HTR-8/SVneo (cell line): ENCODE data around the gene NEK4.

Experiments
- DNase-seq: peaks from one replicate; pipeline ENCODE4 v3.0.0; 2011; ENCODE audit warnings: low spot score, mixed read lengths; ENCODE audit not compliant: insufficient read length
- FAIRE-seq: peaks from 2 replicates; lab custom pipeline; 2011; peaks lifted over from hg19 to GRCh38; lab: Jason Lieb, UNC

Gene NEK4

DNA sequence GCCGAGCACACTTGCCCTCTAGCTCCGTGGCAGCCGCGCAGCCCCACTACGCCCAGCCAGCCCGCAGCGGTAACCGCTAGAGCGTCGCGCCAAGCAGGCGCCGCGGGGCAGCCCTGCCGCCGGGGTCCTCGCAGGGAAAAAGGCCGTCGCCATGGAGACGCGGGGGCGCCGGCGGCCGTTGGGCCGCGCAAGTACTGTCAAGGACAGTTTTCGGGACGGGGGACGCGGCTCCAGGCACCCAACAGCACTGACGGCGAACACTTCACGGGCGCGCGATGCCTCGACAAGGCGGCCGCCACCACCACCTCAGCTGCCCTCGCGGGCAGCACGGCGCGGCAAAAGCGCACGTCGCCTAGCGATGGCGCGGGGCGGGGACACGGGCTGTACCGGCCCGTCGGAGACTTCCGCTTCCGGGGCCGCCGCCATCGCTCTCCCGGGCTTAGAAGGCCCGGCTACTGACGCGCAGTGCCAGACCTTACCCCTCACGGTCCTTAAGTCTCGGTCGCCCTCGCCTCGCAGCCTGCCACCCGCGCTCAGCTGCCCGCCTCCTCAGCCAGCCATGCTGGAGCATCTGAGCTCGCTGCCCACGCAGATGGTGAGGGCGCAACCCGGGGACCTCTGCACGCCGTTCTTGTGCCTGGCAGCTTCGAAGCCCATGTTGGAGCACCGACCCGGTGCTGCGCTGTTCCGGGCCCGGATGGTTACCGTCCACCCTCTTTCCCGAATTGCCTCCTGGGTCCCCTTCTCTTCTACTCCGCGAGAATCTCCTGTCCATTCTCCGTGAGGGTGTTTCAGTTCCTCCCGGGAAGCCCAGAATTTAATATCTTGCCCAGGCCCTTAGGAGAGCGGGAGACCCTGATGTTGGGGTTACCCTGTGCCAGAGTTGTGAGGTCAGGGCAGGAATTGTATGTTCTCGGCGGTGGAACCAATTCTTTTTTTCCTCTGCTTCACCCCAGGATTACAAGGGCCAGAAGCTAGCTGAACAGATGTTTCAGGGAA, 64.8 kb downstream of the NEK4 start, which contains the start of the genes GLT8D1 and SPCS1:
TSS of gene GLT8D1 (minus strand) at position 104 of the 999 bp plus-strand sequence. CDS start 5,331 bp downstream, outside the sequence.
TSS of gene SPCS1 (plus strand) at position 419 of the 999 bp plus-strand sequence. CDS start at position 560, 141 bp downstream.
- DNase-seq (peak; percentile 87), FAIRE-seq (peak; percentile 88)

DNA sequence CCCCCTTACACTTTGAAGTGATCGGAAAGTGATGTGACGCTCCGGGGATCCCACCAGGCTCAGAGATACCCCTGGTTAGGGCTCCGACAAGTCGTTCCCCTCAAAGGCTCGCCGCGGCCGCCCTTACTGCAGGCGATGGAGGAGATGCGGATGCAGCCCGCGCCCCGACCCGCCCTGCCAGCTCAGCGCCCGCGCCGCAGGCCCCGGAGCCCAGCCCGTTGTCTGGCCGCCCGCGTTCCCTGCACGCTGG, 65.4 kb downstream of the NEK4 start:
- no peak for DNase-seq
- no peak for FAIRE-seq

DNA sequence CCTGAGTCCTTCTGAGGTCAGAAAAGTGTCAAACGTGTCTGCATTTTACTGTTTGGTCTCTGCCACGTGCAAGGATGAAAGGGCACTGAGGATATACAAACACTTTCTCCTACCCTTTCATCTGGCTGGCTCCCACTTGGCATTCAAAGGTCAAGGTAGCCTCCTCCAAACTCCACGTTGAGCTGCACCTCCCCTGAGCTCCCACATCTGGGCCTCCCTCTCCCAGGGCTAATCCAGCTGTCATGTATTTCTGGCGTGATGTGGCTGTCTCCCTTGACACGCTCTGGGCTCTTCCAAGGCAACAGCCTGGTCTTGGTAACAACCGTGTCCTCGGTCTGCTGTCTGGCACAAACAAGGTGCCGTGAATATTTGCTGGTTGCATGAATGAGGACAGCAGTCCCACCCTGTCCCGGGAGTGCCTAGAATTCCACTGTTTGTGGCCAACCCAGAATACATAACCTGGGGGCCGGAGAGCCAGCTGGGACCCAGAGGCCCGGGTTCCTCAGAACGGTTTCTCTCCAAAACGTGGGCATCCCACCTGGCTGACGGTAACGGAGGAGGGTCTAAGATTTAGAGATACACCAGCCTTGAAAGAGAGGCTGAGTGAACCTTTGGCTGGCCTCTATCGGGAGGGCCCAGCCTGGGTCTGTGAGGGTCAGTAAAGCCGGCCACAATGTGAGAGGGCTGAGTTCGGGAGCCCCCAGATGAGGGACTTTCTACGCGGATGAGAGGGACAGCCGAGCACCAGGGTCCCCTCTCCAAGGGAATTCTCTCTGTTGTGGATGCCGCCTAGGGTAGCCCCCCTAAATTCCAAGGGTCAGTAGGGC, 65.9 kb downstream of the NEK4 start:
- peak; percentile 21 for DNase-seq
- FAIRE-seq = no peak

DNA sequence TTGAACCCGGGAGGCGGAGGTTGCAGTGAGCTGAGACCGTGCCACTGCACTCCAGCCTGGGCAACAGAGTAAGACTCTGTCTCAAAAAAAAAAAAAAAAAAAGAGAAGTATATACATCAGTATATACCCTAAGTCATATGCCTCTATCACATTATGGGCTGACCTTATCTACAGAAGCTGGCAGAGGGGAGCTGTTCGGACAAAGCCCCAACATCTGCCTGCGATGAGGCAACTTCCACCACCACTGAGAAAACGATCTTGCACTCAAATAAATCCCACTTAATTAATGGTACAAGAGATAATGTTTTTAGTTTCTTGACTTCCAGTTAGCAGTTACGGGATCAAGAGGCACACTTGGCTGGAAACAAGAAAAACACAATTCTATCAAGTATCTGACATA, 67.4 kb downstream of the NEK4 start:
- no peak for DNase-seq
- no peak for FAIRE-seq

DNA sequence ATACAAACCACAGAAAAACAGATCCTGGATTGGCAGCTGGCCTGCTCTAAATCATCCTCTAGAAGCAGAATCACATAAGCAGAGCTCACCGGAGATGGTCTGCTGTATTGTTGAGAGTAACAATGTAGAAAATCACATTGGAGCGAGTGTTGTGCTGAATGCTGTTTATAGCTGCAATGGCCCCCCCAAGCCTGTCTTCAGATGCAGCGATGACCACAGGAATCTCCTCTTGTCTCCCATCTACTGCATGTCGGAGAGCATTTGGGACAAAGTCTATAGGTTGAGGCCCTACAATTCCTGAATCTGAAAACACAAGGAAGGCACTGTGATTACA, 73.1 kb downstream of the NEK4 start:
- DNase-seq = no peak
- FAIRE-seq = no peak

DNA sequence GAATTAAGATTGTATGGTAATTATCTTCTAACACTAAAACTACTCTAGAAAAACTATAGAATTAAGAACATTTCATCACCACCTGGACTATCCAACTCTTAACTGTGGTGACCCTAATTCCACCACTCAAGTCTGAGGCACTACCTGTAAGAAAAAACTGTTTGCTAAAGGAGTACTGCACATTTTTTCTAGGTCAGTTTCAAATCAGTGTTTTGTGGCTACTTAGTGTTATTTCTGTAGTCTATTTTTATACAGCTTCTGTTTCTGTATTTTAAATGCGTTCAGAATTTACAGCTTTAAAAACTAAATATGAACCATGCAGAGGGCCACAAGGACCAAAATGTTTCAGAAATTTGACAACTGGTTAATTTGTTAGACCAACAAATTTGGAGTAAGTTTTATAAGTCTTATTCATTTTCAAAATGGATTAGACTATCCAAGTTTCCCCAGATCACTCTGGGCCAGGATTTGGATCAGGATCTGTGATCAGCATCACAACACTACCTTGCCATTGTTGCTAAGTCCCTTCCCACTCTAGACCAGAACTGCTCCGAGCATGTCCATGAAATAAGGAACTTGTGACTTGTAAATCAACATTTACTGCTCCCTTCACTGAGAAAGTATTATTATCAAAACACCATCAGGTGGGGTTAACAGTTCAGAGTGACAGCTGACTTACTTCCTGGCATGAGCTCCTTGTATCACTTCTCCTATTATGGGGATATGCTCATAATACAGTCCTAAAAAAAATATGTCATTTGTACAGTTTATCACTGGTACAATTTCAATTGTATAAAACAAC, 73.7 kb downstream of the NEK4 start:
- FAIRE-seq = no peak
- DNase-seq = no peak

DNA sequence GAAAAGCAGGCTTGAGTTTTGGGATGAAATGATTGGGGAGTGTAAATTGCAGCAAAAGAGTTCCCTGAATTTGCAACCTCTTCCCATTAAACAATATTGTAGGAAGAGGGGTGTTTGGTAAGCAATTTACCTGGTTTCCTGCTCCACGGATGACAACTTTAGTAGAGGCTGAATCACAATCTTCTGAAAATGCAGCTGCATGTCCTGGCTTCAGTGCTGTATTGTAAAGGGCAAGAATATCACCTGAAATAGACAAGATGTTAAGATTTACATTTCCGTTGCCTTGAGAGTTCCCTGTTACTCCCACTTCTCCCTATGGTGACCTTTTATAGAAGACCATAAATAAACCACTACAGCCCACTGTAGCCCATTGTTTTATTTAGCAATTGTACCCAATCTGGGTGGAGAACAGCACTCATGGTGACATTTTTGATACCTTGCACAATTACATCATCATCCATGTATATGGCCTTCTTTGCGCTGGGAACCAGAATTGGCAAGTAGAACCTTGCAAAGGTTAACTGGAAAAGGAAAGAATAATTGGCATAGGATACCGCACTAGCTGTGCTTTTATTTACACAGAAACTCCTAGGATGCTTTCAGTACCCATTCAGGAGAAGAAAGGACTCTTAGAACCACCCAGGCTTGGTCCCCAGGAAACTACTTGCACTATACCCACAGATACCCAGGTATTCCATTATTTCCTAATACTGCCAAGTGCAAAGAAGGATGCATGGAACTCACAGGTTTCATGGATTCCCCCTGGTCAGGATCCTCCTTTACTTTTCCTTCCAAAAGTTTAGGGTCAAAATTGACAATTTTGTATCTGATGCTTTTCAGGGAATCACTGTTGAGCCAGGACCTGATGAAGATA, 74.7 kb downstream of the NEK4 start:
- no peak for FAIRE-seq
- no peak for DNase-seq

DNA sequence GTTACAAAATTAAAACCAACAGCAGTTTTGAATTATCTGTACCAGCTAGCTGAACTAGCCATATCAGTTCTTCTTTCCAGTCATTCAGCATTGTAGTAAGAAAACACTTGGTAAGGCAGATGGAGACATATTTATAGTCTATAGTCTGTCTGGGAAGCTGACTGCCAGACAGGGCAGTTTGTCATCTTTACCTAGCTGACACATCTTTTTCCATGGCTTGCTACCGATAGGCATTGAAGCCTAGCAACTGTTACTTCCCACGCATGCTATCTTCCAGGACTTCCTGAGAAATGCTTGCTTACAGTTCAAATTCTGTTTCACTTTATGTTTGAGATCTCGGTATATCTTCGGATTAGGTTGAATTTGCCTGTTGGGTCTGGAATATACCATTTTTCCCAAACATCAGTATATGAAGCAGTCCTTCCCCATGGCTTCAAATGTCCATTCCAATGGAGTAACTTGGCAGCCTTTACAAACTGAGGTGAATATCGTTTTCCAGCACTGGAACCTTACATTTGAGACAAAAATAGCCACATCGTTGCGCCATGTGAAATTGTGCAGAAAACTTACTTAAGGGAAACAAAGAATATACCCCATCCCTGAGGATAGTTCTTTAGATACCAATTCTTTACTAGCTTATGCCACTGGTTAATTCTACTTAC, 76.1 kb downstream of the NEK4 start:
- DNase-seq (no peak), FAIRE-seq (peak; percentile 4)

DNA sequence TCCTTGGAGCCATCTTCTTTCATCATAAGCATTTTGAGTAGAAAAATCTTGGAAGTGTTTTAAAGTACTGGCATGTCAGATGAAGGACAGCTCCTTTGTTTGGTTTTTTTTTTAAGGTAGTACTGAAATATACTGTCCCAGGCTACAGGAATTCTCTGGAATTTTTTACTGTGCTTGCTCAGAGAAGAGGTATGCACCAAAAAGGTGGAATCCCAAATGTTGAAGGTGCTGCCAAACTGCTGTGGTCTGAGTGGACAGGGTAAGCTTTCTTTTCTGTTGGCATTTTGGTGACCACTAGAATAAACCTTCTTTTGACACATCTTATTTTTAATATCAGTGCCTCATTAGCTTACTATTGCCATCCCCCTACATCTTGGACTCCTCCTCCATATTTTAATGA, 77.7 kb downstream of the NEK4 start:
- DNase-seq (no peak), FAIRE-seq (no peak)

DNA sequence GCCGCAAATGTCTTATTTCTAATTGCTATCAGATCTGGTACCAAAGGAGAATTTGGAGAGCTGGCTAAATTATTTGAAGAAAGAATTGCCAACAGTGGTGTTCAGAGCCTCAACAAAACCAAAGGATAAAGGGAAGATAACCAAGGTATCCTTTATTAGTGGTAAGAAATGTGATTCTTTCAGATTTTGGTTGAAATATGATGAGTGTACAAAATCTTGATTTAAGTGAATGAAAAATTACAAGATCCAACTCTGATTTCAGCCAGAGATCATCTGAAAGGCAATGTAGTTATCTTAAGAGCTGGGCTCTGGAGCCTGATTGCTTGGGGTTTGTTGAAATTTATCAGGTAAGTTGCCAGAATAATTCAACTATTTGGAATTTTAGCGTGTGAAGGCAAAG, 80.2 kb downstream of the NEK4 start:
- FAIRE-seq = no peak
- DNase-seq = no peak

DNA sequence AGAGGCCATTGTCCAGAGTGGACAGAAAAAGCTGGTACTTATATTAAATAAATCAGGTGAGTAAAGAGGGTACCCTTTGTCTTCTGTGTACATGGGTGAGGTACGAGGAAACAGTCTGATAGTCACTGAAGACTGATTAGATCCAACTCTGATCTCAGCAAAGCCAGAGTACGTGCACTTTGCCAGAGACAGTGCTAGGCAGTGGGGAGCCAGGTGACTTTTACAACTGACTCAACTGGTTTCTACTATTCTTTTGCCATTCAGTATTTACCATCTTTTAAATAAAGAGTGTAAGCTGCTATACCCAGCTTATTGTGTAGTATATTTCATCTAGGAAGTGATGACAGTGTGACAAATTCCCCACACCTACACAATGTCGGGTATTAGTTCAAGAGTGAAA, 81.6 kb downstream of the NEK4 start:
- FAIRE-seq (no peak), DNase-seq (no peak)

DNA sequence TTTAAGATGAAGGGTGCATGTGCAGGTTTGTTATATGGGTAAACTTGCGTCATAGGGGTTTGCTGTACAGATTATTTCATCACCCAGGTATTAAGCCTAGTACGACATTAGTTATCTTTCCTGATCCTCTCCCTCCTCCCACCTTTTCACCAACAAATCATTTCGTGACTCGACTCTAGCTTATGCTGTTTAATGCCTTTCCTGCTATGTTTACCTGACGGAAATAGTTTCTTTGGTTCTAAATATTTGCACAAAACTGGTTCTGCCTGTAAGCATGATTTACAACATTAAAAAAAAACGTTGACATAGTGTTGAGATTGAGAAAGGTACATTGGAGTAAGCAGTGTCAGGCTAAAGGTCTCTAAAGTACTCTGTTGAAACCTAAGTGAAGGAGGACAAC, 82.5 kb downstream of the NEK4 start:
- no peak for FAIRE-seq

DNA sequence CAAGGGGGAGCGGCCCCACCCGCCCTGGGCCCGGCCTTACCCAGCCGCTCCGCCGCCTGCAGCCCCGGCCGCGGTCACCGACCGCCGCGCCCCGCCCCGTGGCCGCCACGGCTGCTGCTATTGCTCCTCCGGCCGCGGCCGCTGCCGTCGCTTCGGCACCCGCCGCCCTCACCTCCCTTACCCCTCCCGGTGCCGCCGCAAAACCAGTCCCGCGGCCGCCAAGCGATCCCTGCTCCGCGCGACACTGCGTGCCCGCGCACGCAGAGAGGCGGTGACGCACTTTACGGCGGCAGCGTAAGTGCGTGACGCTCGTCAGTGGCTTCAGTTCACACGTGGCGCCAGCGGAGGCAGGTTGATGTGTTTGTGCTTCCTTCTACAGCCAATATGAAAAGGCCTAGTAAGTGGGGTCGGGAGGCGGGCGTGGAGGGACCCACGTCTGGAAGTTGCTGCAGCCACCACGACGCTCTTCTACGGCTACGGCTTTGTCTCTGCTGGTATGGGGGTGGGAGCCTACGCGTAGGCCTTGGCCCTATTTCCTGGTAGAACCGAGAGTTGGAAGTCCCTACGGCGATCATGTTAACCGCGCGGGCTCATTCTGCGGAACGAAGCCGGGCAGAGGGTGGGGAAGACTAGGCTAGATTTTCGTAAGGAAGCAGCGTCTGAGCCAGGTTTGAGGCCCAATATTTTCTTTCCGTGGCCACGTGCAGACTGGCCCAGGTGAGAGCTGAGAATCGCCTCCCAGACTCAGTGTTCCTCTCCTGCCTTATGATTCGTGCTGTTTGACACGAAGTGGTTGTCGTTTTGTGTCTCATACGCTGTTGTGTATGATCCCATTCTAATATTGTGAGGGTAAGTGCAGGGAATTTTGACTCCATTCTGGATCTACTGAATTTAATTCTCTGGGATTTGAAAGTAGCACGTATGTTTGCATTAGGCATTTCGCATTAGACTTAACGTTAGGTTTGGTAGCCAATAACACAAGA, 84.7 kb downstream of the NEK4 start, which contains the start of the genes GNL3 and PBRM1:
TSS of gene GNL3 (plus strand) at position 324 of the 983 bp plus-strand sequence. CDS start at position 385, 61 bp downstream.
TSS of gene PBRM1 (minus strand) at position 205 of the 983 bp plus-strand sequence.
- peak; percentile 84 for DNase-seq
- FAIRE-seq = peak; percentile 100

More for the DNA sequence above, 82.5 kb downstream of the NEK4 start:
- DNase-seq = no peak

DNA sequence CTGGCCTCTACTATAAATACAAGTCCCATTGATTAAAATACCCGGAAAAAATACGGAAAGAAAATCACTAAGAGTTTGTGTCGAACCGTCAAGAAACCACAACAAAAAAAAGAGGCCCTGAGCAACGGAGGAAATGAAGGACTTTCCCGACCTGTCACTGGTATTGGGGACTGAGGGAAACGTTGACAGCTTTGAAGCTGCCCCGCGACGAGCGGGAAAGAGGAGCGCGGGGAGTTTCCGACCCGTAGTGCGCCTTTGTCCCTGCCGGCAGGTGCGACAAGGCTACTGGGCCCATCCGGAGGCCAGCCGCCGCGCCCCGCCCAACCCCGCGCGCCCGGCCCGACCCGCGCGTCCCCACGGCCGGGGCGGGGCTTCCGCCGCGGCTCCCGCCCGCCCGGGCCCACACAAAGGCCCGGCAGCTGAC, 85.4 kb downstream of the NEK4 start:
- DNase-seq (peak; percentile 79), FAIRE-seq (no peak)

DNA sequence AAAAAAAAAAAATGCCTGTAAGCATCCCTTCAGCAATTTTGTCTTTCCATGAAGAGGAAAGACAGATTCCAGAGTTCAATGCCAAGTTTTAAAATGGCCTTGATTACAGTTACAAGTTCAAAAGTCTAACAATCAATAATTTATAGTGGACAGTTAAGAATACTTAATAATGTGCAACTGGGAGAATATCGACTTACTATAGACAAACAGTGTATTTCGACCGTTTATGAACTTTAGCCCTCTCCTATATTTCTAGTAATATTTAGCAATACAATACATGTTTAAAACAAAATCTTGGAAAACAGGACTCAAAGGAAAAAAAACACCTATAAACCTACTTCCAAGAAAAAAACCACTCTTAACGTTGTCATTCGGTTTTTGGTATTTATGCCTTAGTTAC, 86.6 kb downstream of the NEK4 start:
- FAIRE-seq (no peak), DNase-seq (no peak)

DNA sequence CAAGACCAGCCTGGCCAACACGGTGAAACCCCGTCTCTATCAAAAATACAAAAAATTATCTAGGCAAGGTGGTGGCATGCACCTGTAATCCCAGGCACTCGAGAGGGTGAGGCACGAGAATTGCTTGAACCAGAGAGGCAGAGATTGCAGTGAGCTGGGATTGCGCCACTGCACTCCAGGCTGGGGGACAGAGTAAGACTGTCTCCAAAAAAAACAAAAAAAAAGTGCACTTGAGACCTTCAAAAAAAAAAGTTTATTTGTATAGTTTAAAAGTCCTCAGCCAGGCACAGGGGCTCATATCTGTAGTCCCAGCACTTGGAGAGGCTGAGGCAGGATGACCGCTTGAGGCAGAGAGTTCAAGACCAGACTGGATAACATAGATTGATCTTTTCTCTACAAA, 87.1 kb downstream of the NEK4 start:
- DNase-seq (no peak), FAIRE-seq (no peak)

DNA sequence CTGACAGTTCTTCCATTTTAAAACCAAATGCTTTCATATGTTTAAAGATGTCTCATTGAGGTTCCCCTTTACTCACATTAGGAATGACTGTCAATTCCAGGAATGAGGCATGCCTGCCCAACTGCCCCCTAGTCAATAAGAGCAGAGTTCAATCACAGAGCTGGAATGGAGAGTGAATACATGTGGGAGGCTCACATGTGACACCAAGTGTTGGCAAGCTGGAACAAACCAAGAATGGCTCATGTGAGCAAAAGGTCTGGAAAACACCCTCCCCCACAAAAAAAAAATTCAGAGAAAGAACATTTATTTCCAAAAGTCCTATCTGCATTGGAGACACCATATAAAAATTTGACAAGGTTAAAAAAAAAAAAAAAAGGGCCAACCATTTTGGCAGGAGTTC, 88.7 kb downstream of the NEK4 start:
- DNase-seq = peak; percentile 50
- FAIRE-seq = peak; percentile 67

DNA sequence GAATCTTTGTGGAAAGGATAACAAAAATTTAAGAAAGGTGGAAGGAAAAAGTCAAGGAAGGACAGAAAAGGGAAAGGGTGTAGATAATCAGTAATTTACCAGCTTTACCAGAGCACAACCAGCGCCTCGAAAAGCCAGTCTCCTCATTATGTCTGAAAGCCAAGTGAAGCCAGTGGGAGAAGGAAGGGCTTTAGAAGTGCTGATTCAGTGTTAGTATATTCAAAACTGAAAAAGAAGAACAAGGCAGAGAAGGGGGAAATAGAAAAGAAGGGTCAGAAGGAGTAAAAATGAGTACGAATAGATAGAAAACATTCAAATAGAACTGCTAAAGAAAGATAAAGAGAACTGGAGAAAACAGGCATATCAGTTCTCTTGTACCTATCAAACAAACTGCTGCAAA, 89.1 kb downstream of the NEK4 start:
- DNase-seq = no peak
- no peak for FAIRE-seq
